ENCODE data around the gene CEP112.

GRCh38 chr17:65785109-65785508 is 406.8 kb downstream of the CEP112 start:
- no peak for TF ChIP-seq POLR2AphosphoS5 (IDR thresholded peaks at IDR 0.05; ENCODE audit: borderline replicate concordance, low read depth, low read length)
- TF ChIP-seq EZH2 (IDR thresholded peaks at IDR 0.05) = no peak
- TF ChIP-seq FOXP2 (optimal IDR thresholded peaks at IDR 0.05; ENCODE audit: control extremely low read depth, extremely low read length, insufficient read depth) = no peak

Data from SK-N-MC (cell line).